Lower leg skin (tissue), 4 donors: ENCODE results near the gene GRIN2D. TPM values are rescaled to one million over a fixed set of nuclear protein-coding genes. Genes with fewer than 3 reads are reported as not detected.
"Not testable (repeated sequence)": the region's sequence is repeated elsewhere in the genome, so short reads cannot be mapped to it uniquely, and the experiment has no call there.

ENCODE experiments used
- DNase-seq, 2 donors: peaks; one replicate each; pipeline ENCODE4 v3.0.0-alpha.2; 2019; ENCODE audit warnings: low spot score in 2 of 2
- H3K4me3 ChIP-seq: fragments of 200-600 bp; sonication (generic); 2 replicates; pipeline ENCODE4 v1.5.1; 2017; ENCODE audit warnings: mild to moderate bottlenecking, low read depth; ENCODE audit not compliant: poor library complexity, severe bottlenecking
- POLR2A ChIP-seq, 2 donors: fragments of 450-650 bp; IDR thresholded peaks; one replicate each; pipeline ENCODE4 v1.6.1; 2016 to 2017; ENCODE audit warnings: antibody characterized with exemption in 2 of 2, mild to moderate bottlenecking in 1 of 2, moderate library complexity in 1 of 2
- WGBS, 2 donors: methylation state at CpG; one replicate each; pipeline ENCODE4 v1.1.5; 2018; 5-methylcytosine and 5-hydroxymethylcytosine counted together
- intact Hi-C: fragments of 100-400 bp; cut with DNase I; formaldehyde crosslinking; loops from one replicate; pipeline ENCODE4 v1.15.0; 2023; ENCODE audit warnings: low total_unique reads
- total RNA-seq, 4 donors: library from RNA; depleted of rRNA; stranded (reverse); fragments of >200 nt; gene quantifications; one replicate each; pipeline ENCODE4 v1.1.0, GENCODE V29; 2016
- TF ChIP-seq, protein P1 (sequence below), 3 donors: fragments of 450-650 bp; IDR thresholded peaks; one replicate each; pipeline ENCODE4 v1.5.1; 2016; ENCODE audit warnings: antibody characterized with exemption in 3 of 3, mild to moderate bottlenecking in 3 of 3, moderate library complexity in 2 of 3

Gene GRIN2D
- total RNA-seq, 4 donors from 2014 or later: 0.17 to 0.47 (median 0.42) TPM

DNA sequence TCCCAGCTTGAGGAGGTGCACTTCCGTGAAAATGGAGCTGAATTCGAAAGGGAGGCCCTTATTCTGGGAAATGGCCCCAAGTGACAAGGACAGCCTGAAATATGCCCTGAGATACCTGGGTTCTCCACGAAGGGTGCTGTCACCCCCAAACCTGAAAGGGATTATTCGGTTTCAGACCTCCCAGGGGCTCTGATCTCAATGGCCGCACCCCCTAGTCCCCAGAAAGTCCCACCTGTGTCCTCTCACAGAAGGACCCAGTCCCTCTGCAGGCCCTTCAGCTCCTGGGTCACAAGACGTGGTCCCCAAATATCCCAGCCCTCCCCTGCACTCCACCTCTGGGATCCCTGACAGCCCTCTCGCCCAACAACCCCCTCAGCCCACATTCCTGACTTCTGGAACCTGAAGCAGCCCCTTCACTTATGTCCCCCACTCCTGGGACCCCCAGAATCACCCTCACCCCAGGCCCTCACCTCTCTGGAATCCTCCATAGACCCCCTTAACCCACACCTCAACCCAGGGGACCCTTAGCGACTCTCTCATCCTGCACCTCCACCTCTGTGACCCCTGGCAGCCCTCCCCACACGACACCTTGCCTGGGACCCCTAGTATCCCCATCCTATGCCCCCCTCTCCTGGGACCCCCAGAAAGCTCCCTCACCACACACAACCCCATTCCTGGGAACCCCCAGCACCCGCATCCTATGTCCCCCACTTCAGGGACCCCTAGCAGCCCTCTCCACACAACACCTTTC lies 28.7 kb upstream of the GRIN2D start:
- intact Hi-C loops: no loop called here
- WGBS, 2 donors: 66 to 69% methylated on average over 10 of the region's 10 CpGs
- peak in 1 of 2 donors; percentile 85 for DNase-seq
- no peak overlapping the region for H3K4me3 ChIP-seq
- TF ChIP-seq, protein P1, sequence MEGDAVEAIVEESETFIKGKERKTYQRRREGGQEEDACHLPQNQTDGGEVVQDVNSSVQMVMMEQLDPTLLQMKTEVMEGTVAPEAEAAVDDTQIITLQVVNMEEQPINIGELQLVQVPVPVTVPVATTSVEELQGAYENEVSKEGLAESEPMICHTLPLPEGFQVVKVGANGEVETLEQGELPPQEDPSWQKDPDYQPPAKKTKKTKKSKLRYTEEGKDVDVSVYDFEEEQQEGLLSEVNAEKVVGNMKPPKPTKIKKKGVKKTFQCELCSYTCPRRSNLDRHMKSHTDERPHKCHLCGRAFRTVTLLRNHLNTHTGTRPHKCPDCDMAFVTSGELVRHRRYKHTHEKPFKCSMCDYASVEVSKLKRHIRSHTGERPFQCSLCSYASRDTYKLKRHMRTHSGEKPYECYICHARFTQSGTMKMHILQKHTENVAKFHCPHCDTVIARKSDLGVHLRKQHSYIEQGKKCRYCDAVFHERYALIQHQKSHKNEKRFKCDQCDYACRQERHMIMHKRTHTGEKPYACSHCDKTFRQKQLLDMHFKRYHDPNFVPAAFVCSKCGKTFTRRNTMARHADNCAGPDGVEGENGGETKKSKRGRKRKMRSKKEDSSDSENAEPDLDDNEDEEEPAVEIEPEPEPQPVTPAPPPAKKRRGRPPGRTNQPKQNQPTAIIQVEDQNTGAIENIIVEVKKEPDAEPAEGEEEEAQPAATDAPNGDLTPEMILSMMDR (IDR thresholded peaks at IDR 0.05): no peak
- TF ChIP-seq POLR2A (IDR thresholded peaks at IDR 0.05): no peak

GRCh38 chr19:48365602-48366001 lies 27.9 kb upstream of the GRIN2D start:
- WGBS, 2 donors: 92 to 97% methylated on average over 10 to 11 of the region's 11 CpGs
- H3K4me3 ChIP-seq: no peak overlapping the region
- TF ChIP-seq, protein P1 (IDR thresholded peaks at IDR 0.05): no peak
- TF ChIP-seq POLR2A (IDR thresholded peaks at IDR 0.05): no peak
- no peak for DNase-seq
- intact Hi-C loops: no loop called here

GRCh38 chr19:48367855-48368254 lies 25.6 kb upstream of the GRIN2D start:
- no peak overlapping the region for H3K4me3 ChIP-seq
- intact Hi-C loops: no loop called here
- WGBS, 2 donors: 75 to 79% methylated on average over 5 of the region's 5 CpGs
- TF ChIP-seq POLR2A (IDR thresholded peaks at IDR 0.05): no peak
- TF ChIP-seq, protein P1 (IDR thresholded peaks at IDR 0.05): no peak
- DNase-seq: no peak

GRCh38 chr19:48368936-48369335 lies 24.5 kb upstream of the GRIN2D start:
- DNase-seq: no peak
- no peak overlapping the region for H3K4me3 ChIP-seq
- TF ChIP-seq, protein P1 (IDR thresholded peaks at IDR 0.05): no peak
- WGBS, 2 donors: 74 to 83% methylated on average over 14 of the region's 14 CpGs
- intact Hi-C loops: no loop called here

DNA sequence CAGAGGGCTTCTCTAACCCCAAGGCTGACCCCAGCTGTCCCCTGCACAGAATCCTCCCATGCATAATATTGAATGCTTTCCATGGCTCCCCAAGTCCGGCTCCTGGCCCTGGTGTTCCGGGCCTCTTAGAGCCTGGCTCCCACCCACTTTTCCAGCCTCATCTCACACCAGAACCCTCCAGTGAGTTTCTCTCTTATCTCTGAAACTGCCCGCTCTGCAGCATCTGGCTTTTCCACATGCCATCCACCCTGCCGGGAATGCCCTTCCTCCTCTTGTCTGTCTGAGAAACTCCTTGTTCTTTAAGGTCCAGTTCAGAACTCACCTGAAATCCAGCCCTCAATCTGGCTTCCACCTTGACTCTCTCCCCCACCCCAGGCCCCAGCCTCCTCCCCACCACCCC lies 22.5 kb upstream of the GRIN2D start:
- no peak for DNase-seq
- no peak overlapping the region for H3K4me3 ChIP-seq
- WGBS, 2 donors: 78 to 86% methylated on average over 4 of the region's 4 CpGs
- TF ChIP-seq, protein P1 (IDR thresholded peaks at IDR 0.05): no peak
- TF ChIP-seq POLR2A (IDR thresholded peaks at IDR 0.05): no peak
- intact Hi-C loops: no loop called here

GRCh38 chr19:48371367-48371766 lies 22.1 kb upstream of the GRIN2D start:
- WGBS, 2 donors: 72 to 74% methylated on average over 7 of the region's 7 CpGs
- TF ChIP-seq, protein P1 (IDR thresholded peaks at IDR 0.05): no peak
- TF ChIP-seq POLR2A (IDR thresholded peaks at IDR 0.05): no peak
- no peak for DNase-seq
- intact Hi-C loops: no loop called here
- H3K4me3 ChIP-seq: no peak overlapping the region

GRCh38 chr19:48371771-48372170 lies 21.7 kb upstream of the GRIN2D start:
- 94% methylated on average over 5 of the region's 5 CpGs for WGBS, 2 donors
- intact Hi-C loops, DNase-seq, H3K4me3 ChIP-seq: not testable (repeated sequence)
